Measurements from ENCODE around the gene HDAC3. TPM values are rescaled to one million over a fixed set of nuclear protein-coding genes. Genes with fewer than 3 reads are reported as not detected.

HDAC3 gene
- total RNA-seq, 1 experiment from 2014 or later: 52.4 TPM

- DNase-seq (ENCODE audit: low read depth): no peak
These were observed 34.0 kb downstream of the HDAC3 start for GRCh38 chr5:141602606-141603005.

GRCh38 chr5:141598391-141599345, 38.0 kb downstream of the HDAC3 start:
- peak; percentile 11 for DNase-seq (ENCODE audit: low read depth)

GRCh38 chr5:141597814-141598213, 38.8 kb downstream of the HDAC3 start:
- DNase-seq (ENCODE audit: low read depth): no peak

- DNase-seq (ENCODE audit: low read depth): no peak
These were observed 39.3 kb downstream of the HDAC3 start for GRCh38 chr5:141597394-141597793.

GRCh38 chr5:141596867-141597266, 39.8 kb downstream of the HDAC3 start:
- no peak for DNase-seq (ENCODE audit: low read depth)

GRCh38 chr5:141590127-141590526, 46.5 kb downstream of the HDAC3 start:
- DNase-seq (ENCODE audit: low read depth): no peak

GRCh38 chr5:141586246-141586645, 50.4 kb downstream of the HDAC3 start:
- no peak for DNase-seq (ENCODE audit: low read depth)

GRCh38 chr5:141585594-141585993, 51.1 kb downstream of the HDAC3 start:
- no peak for DNase-seq (ENCODE audit: low read depth)

- no peak for DNase-seq (ENCODE audit: low read depth)
These were observed 62.5 kb downstream of the HDAC3 start for GRCh38 chr5:141574122-141574510.

- DNase-seq (ENCODE audit: low read depth): no peak
These were observed 63.0 kb downstream of the HDAC3 start for GRCh38 chr5:141573489-141574121.

Other genes with a start within 250 kb of the HDAC3 start
- 12.0 and 12.7 TPM in 2 replicates for gene PCDHGB4, start 249.2 kb downstream of the HDAC3 start, total RNA-seq (2014; rRNA removed; shearing (Covaris generic))
- gene PCDHGA8, start 244.2 kb downstream of the HDAC3 start, total RNA-seq (2014; rRNA removed; shearing (Covaris generic)): 1.6 and 1.9 TPM in 2 replicates
- 18.6 and 19.8 TPM in 2 replicates for gene PCDHGB5, start 238.9 kb downstream of the HDAC3 start, total RNA-seq (2014; rRNA removed; shearing (Covaris generic))
- 0.88 and 1.1 TPM in 2 replicates for gene PCDHGA9, start 234.1 kb downstream of the HDAC3 start, total RNA-seq (2014; rRNA removed; shearing (Covaris generic))
- 0.84 and 0.88 TPM in 2 replicates for gene PCDHGB6, start 228.8 kb downstream of the HDAC3 start, total RNA-seq (2014; rRNA removed; shearing (Covaris generic))
- gene PCDHGA10, start 223.9 kb downstream of the HDAC3 start, total RNA-seq (2014; rRNA removed; shearing (Covaris generic)): 0.78 and 0.84 TPM in 2 replicates
- gene PCDHGB7, start 219.2 kb downstream of the HDAC3 start, total RNA-seq (2014; rRNA removed; shearing (Covaris generic)): 0.29 and 0.48 TPM in 2 replicates
- 7.0 and 8.1 TPM in 2 replicates for gene PCDHGA11, start 215.8 kb downstream of the HDAC3 start, total RNA-seq (2014; rRNA removed; shearing (Covaris generic))
- 19.9 and 23.5 TPM in 2 replicates for gene PCDHGA12, start 206.3 kb downstream of the HDAC3 start, total RNA-seq (2014; rRNA removed; shearing (Covaris generic))
- gene PCDHGC3, start 160.9 kb downstream of the HDAC3 start, total RNA-seq (2014; rRNA removed; shearing (Covaris generic)): 75.6 and 81.8 TPM in 2 replicates
- 0.78 and 1.1 TPM in 2 replicates for gene PCDHGC4, start 151.8 kb downstream of the HDAC3 start, total RNA-seq (2014; rRNA removed; shearing (Covaris generic))
- 1.1 and 1.2 TPM in 2 replicates for gene PCDHGC5, start 147.8 kb downstream of the HDAC3 start, total RNA-seq (2014; rRNA removed; shearing (Covaris generic))
- gene DIAPH1, start 17.8 kb downstream of the HDAC3 start, total RNA-seq (2014; rRNA removed; shearing (Covaris generic)): 29.1 and 40.1 TPM in 2 replicates
- gene RELL2, start 148 bp upstream of the HDAC3 start, total RNA-seq (2014; rRNA removed; shearing (Covaris generic)): 2.8 and 5.2 TPM in 2 replicates
- 8.5 and 11.1 TPM in 2 replicates for gene FCHSD1, start 14.6 kb upstream of the HDAC3 start, total RNA-seq (2014; rRNA removed; shearing (Covaris generic))
- gene ARAP3, start 45.4 kb upstream of the HDAC3 start, total RNA-seq (2014; rRNA removed; shearing (Covaris generic)): 5.3 and 5.4 TPM in 2 replicates
- gene PCDH1, start 241.6 kb upstream of the HDAC3 start, total RNA-seq (2014; rRNA removed; shearing (Covaris generic)): 1.6 and 2.2 TPM in 2 replicates

All from RPMI7951 (cell line).